Nucleus accumbens (tissue), 56 donors: Measurements from ENCODE around the gene CNTNAP2.
"Not testable (repeated sequence)": the region's sequence is repeated elsewhere in the genome, so short reads cannot be mapped to it uniquely, and the experiment has no call there.

Experiments used
- DNase-seq, 56 donors: peaks; one replicate each; lab custom pipeline; 2025; lab: John Stamatoyannopoulos, UW

The CNTNAP2 gene

GRCh38 chr7:148021507-148022045, 1905.0 kb downstream of the CNTNAP2 start:
- no peak for DNase-seq

GRCh38 chr7:148022832-148023231, 1906.2 kb downstream of the CNTNAP2 start:
- DNase-seq: no peak

DNA sequence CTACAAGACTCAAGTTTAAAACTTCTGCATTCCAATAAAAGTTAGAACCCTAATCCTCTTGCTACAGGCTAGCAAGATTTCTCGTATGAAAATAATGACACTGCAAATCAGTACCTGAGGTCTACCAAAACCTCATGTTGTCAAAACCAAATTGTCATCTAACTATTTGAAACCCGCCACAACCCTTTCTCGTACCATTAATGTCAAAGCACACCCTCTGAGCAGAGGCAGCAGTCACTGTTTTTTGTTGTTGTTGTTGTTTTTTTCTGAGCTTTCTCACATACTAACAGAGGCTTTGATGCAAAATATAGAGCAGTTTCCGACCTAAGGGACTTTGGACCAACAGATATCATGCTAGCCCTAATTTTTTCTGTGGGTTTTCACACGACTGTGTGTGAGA, 1910.1 kb downstream of the CNTNAP2 start:
- DNase-seq: no peak

GRCh38 chr7:148028165-148028564, 1911.6 kb downstream of the CNTNAP2 start:
- no peak for DNase-seq

DNA sequence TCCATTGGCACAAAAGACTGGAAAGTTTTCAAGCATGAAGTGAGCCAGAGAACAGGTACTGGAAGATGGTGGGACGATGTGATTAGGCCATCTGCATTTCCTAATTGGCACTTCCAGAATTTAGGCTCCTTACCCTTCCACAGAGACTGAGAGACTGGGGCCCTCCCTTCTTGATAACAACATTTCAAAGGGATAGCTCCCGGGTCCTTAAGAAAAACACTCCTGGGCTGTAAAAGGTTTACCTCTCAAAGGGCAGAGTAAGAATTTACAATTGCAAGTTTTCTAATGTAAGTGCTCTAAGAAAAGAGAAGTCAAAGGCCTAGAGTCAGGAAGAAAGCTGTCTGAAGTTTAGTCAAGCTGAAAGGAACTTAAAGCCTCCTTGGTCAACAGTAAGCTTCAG, 1914.4 kb downstream of the CNTNAP2 start:
- no peak for DNase-seq

DNA sequence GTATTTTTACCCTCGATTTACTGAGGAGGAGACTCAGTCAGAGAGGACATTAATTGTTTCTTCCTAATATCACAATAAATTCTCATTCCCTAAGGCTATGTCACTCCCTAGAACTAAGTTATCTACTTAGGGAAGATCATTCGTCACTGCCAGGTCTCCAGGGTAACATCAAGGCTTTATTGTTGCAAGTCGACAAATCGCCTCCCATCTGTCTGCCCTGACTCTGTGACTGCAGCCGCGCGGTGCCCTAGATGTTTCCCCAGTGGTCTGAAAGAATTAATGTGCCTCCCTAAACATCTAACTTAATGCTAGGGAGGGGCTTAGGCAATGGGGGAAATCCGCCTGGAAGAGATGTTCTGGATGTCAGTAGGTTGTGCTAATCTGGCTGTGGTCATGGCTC, 1915.2 kb downstream of the CNTNAP2 start:
- DNase-seq: no peak

GRCh38 chr7:148035950-148036349, 1919.3 kb downstream of the CNTNAP2 start:
- no peak for DNase-seq

- DNase-seq: no peak
These were observed 1920.4 kb downstream of the CNTNAP2 start for GRCh38 chr7:148037044-148037443.

DNA sequence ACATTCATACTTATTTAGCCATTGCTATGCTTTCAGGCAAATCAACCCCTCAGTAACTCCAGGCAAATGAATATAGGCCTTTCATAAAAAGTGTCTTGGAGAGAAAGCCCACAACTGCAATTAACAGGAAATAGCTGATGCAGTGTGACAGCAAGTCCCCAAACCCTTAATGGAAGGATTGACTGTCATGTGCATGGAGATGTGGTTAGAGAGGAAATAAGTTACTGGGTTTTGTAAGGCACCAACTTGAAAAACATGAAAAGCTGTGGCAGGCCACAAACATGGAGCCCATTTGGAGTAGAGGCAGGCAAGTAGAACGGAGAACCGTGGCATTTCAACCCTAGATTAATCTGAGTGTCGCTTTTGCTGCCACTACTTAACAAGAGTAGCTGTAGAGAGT, 1924.6 kb downstream of the CNTNAP2 start:
- no peak for DNase-seq

GRCh38 chr7:148042935-148043631, 1926.5 kb downstream of the CNTNAP2 start:
- peak in 6 of 56 donors; percentile 2 to 48 (median 6) for DNase-seq

DNA sequence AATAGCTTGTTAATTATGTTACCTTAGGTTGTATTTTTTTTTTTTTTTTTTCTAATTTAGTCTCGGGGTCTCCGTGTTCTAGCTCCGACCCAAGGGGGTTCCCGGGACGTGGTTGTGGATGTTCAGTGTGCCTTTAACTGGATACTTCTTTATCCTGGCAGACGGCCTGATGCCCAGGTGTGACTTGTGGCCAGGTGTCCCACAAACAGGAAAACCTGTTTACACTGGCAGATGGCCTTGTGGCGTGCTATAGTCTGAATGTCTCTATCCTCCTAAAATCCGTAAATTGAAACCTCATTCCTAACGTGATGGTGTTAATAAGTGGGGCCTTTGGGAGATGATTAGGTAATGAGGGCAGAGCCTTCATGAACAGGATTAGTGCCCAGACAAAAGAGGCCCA, 1927.6 kb downstream of the CNTNAP2 start:
- no peak for DNase-seq

DNA sequence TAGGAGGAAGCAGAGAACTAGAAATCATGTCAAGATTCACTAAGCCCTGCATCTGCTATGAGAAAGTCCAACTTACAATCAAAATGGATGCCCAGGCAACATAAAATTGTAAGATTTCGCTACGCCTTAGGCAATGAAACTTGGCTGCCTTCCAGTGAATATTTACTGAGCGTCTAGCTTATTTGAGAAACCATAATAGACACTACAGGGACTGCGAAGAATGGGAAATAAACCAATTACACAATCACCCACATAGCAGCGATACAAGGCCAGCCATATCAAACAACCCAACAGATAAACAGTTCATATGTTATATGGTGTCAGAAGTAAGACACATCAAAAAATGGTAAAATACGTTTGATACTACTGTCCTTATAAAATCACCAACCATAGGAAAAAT, 1928.9 kb downstream of the CNTNAP2 start:
- DNase-seq: no peak

DNA sequence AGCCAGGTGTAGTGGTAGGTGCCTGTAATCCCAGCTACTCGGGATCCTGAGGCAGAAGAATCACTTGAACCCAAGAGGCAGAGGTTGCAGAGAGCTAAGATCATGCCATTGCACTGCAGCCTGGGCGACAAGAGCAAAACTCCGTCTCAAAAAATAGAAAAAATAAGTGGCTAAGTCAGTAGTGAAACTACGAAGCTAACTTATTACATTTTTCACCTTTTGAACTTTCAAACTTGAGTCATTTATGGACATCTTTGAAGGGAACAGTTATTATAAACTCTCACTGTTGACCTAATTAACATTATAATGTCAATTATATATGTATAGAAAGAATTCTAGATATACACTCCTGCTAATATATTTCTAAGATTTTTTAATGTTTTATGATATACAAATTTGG, 1932.5 kb downstream of the CNTNAP2 start:
- DNase-seq: no peak

GRCh38 chr7:148050492-148051158, 1934.0 kb downstream of the CNTNAP2 start:
- no peak for DNase-seq

GRCh38 chr7:148056406-148056805, 1939.8 kb downstream of the CNTNAP2 start:
- no peak for DNase-seq

- no peak for DNase-seq
These were observed 1941.5 kb downstream of the CNTNAP2 start for GRCh38 chr7:148058092-148058491.

- DNase-seq: no peak
These were observed 1942.2 kb downstream of the CNTNAP2 start for GRCh38 chr7:148058753-148059152.

DNA sequence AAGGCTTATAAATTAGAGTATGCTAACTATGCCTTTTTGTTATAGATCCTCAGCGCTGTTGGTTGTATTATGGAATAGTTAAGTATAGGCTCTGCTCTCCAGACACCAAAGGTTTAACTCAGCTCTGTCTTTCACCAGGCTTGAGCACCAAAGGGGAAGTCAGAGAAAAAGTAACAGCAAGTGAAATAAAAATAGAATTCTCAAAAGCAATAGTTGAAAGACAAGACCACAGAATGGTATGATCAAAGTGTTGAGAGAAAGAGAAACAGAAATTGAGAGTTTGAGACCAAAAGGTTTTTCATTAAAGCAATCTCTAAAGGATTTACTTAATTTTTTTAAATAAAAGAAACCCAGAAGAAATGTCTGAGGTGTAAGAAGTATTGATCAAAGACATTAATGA, 1944.1 kb downstream of the CNTNAP2 start:
- DNase-seq: no peak

GRCh38 chr7:148078111-148078510, 1961.5 kb downstream of the CNTNAP2 start:
- DNase-seq: not testable (repeated sequence)

DNA sequence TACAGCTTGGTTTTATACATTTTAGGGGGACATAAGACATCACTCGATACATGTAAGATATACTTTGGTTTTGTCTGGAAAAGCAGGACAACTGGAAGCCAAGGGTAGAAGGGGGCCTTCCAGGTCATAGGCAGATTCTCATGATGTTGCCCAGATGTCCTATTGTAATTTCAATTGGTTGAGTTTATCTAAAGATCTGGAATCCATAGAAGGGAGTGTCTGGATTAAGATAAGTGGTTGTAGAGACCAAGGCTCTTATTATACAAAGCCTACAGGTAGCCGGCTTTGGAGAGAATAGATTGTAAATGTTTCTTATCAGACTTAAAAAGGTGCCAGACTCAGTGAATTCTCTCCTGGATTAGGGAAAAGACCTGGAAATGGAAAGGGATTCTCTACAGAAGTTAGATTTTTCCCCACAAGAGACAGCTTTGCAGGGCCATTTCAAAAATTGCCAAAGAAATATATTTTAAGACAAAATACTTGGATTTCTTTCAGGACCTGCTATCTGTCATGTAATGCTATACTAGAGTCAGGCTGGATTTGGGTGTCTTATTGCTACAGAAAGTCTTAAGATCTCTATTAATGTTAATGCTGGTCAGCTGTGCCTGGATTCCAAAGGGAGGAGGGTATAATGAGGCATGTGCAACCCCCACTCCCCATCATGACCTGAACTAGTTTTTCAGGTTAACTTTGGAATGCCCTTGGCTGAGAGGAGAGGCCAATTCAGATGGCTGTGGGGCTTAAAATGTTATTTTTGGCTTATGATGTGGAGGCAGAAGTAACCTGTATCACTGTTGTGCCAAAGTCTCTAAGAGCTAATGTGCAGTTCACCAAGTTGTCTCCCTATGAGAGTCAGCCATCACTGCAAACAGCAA, 1962.8 kb downstream of the CNTNAP2 start:
- no peak for DNase-seq

- DNase-seq: no peak
These were observed 1966.8 kb downstream of the CNTNAP2 start for GRCh38 chr7:148083448-148083847.
